Keratinocyte (primary cell): ENCODE data around the gene NEU4.

Source experiments
- CTCF ChIP-seq, 3 experiments: IDR thresholded peaks in 1 of 3; conservative IDR thresholded peaks in 1 of 3; optimal IDR thresholded peaks in 1 of 3; 2 replicates in 2 of 3; 3 replicates in 1 of 3; pipeline versions ENCODE3 to v1.5.1; 2011; ENCODE audit warnings: low read length in 3 of 3, mild to moderate bottlenecking in 3 of 3, moderate library complexity in 2 of 3, control low read depth in 1 of 3, inconsistent platforms in 1 of 3; ENCODE audit not compliant: insufficient read depth in 2 of 3; ENCODE audit errors: extremely low read depth in 1 of 3
- EZH2 ChIP-seq: IDR thresholded peaks from one replicate; pipeline ENCODE4 v1.6.1; 2012; ENCODE audit warnings: inconsistent platforms, mild to moderate bottlenecking, low read length, moderate library complexity

- TF ChIP-seq CTCF (optimal IDR thresholded peaks at IDR 0.05 in 1 of 3, IDR thresholded peaks at IDR 0.05 in 1 of 3, conservative IDR thresholded peaks at IDR 0.05 in 1 of 3; ENCODE audit: extremely low read depth in 1 of 3, insufficient read depth in 2 of 3, low read length in 3 of 3) (no peak), EZH2 (no peak)
These were observed 38.6 kb upstream of the NEU4 start for GRCh38 chr2:241770185-241770935.
